Loucy (cell line): Measurements from ENCODE around the gene NTF4.

Experiments used
- H2AFZ ChIP-seq: fragments of 200-600 bp; sonication (generic); 2 replicates; pipeline ENCODE4 v1.6.0; 2016; ENCODE audit warnings: antibody characterized with exemption, mild to moderate bottlenecking, low read length, moderate library complexity
- H3F3A ChIP-seq: fragments of 200-600 bp; 2 replicates; pipeline ENCODE4 v1.6.0; 2016; ENCODE audit warnings: antibody characterized with exemption, low read depth, mild to moderate bottlenecking
- H3K27me3 ChIP-seq: fragments of 200-600 bp; sonication (generic); 2 replicates; pipeline ENCODE4 v1.6.1; 2014; ENCODE audit warnings: low read length, mild to moderate bottlenecking; ENCODE audit not compliant: insufficient read depth, poor library complexity, severe bottlenecking
- H3K36me3 ChIP-seq: fragments of 200-600 bp; sonication (generic); 2 replicates; pipeline ENCODE4 v1.6.1; 2016; ENCODE audit warnings: low read length; ENCODE audit not compliant: insufficient read depth
- H3K4me1 ChIP-seq: fragments of 200-600 bp; sonication (generic); 2 replicates; pipeline ENCODE4 v1.5.1; 2014; ENCODE audit warnings: low read length, mild to moderate bottlenecking; ENCODE audit not compliant: insufficient read depth, poor library complexity, severe bottlenecking
- H3K4me2 ChIP-seq: fragments of 200-600 bp; sonication (generic); 2 replicates; pipeline ENCODE4 v1.6.0; 2014; ENCODE audit warnings: antibody characterized with exemption, low read length, low read depth, mild to moderate bottlenecking; ENCODE audit not compliant: poor library complexity, severe bottlenecking
- H3K4me3 ChIP-seq: fragments of 200-600 bp; sonication (generic); 2 replicates; pipeline ENCODE4 v1.5.1; 2014; ENCODE audit warnings: low read length, mild to moderate bottlenecking, mixed read lengths; ENCODE audit not compliant: poor library complexity, severe bottlenecking
- H3K79me2 ChIP-seq: fragments of 200-600 bp; sonication (generic); 2 replicates; pipeline ENCODE4 v1.6.1; 2014; ENCODE audit warnings: low read length; ENCODE audit not compliant: insufficient read depth
- H3K9ac ChIP-seq: fragments of 200-600 bp; sonication (generic); 2 replicates; pipeline ENCODE4 v1.6.0; 2014; ENCODE audit warnings: mild to moderate bottlenecking, low read depth, low read length, moderate library complexity; ENCODE audit not compliant: poor library complexity, severe bottlenecking
- H3K9me2 ChIP-seq: fragments of 200-600 bp; sonication (generic); replicated peaks from 2 replicates; pipeline ENCODE4 v1.6.1; 2016; ENCODE audit warnings: low read depth, low read length, mixed read lengths
- H3K9me3 ChIP-seq: fragments of 200-600 bp; sonication (generic); 2 replicates; pipeline ENCODE4 v1.6.1; 2014; ENCODE audit warnings: mild to moderate bottlenecking, antibody characterized with exemption, low read length, low read depth; ENCODE audit not compliant: insufficient read depth
- H4K20me1 ChIP-seq: fragments of 200-600 bp; sonication (generic); 2 replicates; pipeline ENCODE4 v1.6.0; 2014; ENCODE audit warnings: antibody characterized with exemption, low read length, mild to moderate bottlenecking; ENCODE audit not compliant: insufficient read depth, poor library complexity, severe bottlenecking
- EZH2phosphoT487 ChIP-seq: fragments of 200-600 bp; IDR thresholded peaks from 2 replicates; pipeline ENCODE4 v1.6.1; 2018; ENCODE audit warnings: antibody characterized with exemption, mild to moderate bottlenecking, moderate library complexity, borderline replicate concordance
- TF ChIP-seq, protein P1 (sequence below): fragments of 200-600 bp; sonication (generic); conservative IDR thresholded peaks from 2 replicates; pipeline ENCODE4 v1.5.1; 2014; ENCODE audit warnings: mild to moderate bottlenecking, antibody characterized with exemption, low read length

Gene NTF4

DNA sequence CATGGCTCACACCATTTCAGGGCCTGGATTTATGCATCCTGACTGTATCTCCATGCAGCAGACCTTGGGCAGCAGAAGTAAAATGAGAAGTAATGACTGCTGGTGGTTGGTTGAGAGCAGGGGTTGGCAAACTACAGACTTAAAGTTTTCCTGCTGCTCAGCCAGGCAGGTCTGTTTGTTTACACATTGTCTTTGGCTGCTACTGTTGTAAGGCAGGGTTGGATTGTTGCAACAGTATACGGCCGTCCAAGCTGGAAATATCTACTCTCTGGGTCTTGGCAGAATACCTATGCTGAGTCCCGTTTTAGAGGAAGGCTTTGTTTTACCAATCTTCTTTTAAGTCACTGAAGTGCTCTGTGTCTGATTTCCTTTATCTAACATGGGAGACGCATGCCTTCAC lies 34.2 kb upstream of the NTF4 start:
- H3K9me3 ChIP-seq: no peaks in the 10 kb centered on the region
- H3K36me3 ChIP-seq: peaks cover 88% of the 10 kb centered on the region
- TF ChIP-seq EZH2phosphoT487: no peak
- TF ChIP-seq, protein P1, sequence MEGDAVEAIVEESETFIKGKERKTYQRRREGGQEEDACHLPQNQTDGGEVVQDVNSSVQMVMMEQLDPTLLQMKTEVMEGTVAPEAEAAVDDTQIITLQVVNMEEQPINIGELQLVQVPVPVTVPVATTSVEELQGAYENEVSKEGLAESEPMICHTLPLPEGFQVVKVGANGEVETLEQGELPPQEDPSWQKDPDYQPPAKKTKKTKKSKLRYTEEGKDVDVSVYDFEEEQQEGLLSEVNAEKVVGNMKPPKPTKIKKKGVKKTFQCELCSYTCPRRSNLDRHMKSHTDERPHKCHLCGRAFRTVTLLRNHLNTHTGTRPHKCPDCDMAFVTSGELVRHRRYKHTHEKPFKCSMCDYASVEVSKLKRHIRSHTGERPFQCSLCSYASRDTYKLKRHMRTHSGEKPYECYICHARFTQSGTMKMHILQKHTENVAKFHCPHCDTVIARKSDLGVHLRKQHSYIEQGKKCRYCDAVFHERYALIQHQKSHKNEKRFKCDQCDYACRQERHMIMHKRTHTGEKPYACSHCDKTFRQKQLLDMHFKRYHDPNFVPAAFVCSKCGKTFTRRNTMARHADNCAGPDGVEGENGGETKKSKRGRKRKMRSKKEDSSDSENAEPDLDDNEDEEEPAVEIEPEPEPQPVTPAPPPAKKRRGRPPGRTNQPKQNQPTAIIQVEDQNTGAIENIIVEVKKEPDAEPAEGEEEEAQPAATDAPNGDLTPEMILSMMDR: no peak
- no peak overlapping the region for H3K4me3 ChIP-seq
- H3K9me2 ChIP-seq: no peaks in the 10 kb centered on the region
- H3F3A ChIP-seq: peaks cover 5% of the 10 kb centered on the region; the same call in 1 of the 2 replicates
- no peak overlapping the region for H2AFZ ChIP-seq
- H3K27me3 ChIP-seq: no peaks in the 10 kb centered on the region
- peaks cover 63% of the 10 kb centered on the region for H4K20me1 ChIP-seq
- H3K4me2 ChIP-seq: no peak overlapping the region
- H3K4me1 ChIP-seq: peaks cover 14% of the 10 kb centered on the region
- peaks cover 58% of the 10 kb centered on the region for H3K79me2 ChIP-seq
- no peak overlapping the region for H3K9ac ChIP-seq

DNA sequence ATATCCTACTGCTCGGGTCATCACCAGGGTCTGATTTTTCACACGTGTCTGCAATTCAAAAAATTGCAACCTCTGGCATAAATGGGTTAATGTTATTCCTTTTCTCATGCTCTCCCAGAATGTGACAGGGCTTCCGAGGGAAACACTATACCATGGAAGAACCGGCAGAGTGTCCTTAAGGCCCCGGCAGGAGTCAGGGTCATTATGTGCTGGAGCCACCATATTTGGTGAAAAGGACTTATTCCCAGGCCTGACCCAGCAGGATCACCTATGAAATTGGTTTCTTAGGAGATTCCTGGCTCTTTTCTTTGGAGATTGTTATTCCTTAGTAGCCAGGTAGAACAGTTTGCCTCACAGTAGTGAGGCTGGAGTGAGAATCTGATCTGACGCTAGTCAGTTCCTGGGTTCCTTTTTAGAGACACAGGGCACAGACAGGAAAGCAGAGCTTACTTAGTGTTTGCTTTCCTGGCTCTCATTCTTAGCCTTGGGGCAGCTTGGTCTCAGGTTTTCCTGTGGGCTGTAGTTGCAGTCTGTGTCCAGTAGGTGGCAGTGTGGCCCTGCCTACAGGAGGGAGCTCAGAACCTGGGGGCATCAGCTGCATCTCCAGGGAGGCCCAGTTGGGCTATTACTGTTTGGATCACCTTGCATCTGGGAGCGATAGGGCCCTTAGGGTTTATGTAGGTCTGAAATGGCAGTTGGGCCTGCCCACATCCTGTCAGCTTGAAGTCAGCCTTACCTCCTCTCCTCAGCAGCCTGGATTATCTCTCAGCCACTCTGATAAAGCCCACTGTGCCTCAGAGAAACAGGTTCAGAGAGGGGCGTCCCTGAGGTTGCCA lies 33.1 kb upstream of the NTF4 start:
- H3F3A ChIP-seq: peaks cover 5% of the 10 kb centered on the region; the same call in 1 of the 2 replicates
- peak overlapping the region; percentile 28 for H3K4me2 ChIP-seq
- TF ChIP-seq, protein P1: peak; percentile 100
- TF ChIP-seq EZH2phosphoT487: no peak
- H3K4me1 ChIP-seq: peaks cover 14% of the 10 kb centered on the region
- no peaks in the 10 kb centered on the region for H3K9me2 ChIP-seq
- no peak overlapping the region for H3K4me3 ChIP-seq
- no peaks in the 10 kb centered on the region for H3K9me3 ChIP-seq
- peak overlapping the region; percentile 25 for H3K9ac ChIP-seq
- H3K36me3 ChIP-seq: peaks cover 90% of the 10 kb centered on the region
- peaks cover 62% of the 10 kb centered on the region for H4K20me1 ChIP-seq
- peaks cover 63% of the 10 kb centered on the region for H3K79me2 ChIP-seq
- H3K27me3 ChIP-seq: no peaks in the 10 kb centered on the region
- no peak overlapping the region for H2AFZ ChIP-seq

DNA sequence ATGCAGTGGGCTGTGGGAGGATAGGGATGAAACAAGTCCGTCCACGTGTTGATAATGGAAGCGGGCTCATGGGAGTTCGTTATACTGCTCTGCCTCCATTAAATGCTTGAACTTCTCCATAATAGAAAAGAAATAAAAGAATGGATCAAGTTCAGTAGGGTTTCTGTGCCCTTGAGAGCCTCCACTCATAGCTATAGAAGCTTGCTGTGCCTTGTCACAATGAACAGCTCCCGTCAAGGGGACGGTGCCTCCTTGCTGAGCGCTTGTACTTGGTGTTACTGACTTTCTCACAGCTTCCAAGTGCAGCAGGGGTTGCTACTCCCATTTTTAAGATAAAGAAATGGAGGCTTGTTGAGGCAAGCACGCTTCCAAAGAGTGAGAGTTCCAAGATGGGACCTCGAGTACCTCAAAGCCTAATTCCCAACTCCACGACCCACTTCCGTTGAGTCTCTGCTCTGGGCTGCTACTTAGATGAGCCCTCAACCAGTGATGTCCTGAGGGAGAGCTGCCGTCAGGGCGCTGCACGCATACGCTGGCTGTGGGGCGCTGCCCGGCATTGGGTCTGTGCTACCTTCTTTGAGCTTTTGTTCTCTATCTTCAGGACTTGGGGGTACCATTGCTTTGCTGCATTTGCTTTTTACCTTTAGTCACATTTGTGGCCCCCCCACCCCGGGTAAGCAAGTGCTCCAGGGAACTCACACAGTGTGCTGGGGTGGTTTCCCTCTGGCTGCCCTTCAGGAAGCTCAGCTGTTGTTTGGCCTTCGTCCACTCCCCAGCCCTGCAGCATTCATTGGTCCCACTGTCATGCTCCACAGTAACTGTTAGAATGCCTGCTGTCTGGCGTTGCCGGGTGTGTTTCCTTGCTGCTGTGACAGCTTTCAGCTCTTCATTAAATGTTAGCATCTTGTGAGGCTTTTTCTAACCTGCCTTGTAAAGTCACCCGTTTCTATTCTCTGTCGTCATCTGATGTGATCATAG lies 30.2 kb upstream of the NTF4 start:
- Histone ChIP-seq H3K79me2 (peaks cover 86% of the 10 kb centered on the region), H3F3A (peaks cover 5% of the 10 kb centered on the region; the same call in 1 of the 2 replicates), H3K4me1 (peaks cover 14% of the 10 kb centered on the region), H3K4me2 (no peak overlapping the region), H3K9me2 (no peaks in the 10 kb centered on the region), H3K27me3 (no peaks in the 10 kb centered on the region), H3K36me3 (peaks cover 92% of the 10 kb centered on the region), H2AFZ (no peak overlapping the region), H4K20me1 (peaks cover 72% of the 10 kb centered on the region), H3K9me3 (no peaks in the 10 kb centered on the region), H3K9ac (no peak overlapping the region), H3K4me3 (no peak overlapping the region)
- TF ChIP-seq, protein P1: no peak
- no peak for TF ChIP-seq EZH2phosphoT487
